Panc1 (cell line): ENCODE data around the gene ARSI. TPM values are rescaled to one million over a fixed set of nuclear protein-coding genes. Genes with fewer than 3 reads are reported as not detected.

Experiments
- ATAC-seq: fragments of 200-7000 bp; cut with Tn5 transposase; 2 replicates; pipeline ENCODE4 v1.9.1; 2020; ENCODE audit warnings: mild to moderate bottlenecking, moderate library complexity
- BruUV-seq: library from RNA; stranded (reverse); fragments of 400-500 nt; replicated peaks from 2 replicates; lab custom pipeline; 2021; lab: Mats Ljungman, UMichigan
- CTCF ChIA-PET: fragments of 300-600 bp; sonication (Branson Sonifier 250); formaldehyde crosslinking; loops from one replicate; lab custom pipeline; 2022; ENCODE audit warnings: antibody characterized with exemption; lab: Charles Lee
- POLR2A ChIA-PET: fragments of 300-600 bp; sonication (Branson Sonifier 250); formaldehyde crosslinking; loops from one replicate; lab custom pipeline; 2022; ENCODE audit warnings: antibody characterized with exemption; lab: Charles Lee
- DNase-seq: peaks from one replicate; pipeline ENCODE4 v3.0.0-alpha.2; 2010; ENCODE audit warnings: low read depth, low spot score
- H3K27ac ChIP-seq: 2 replicates; pipeline ENCODE4 v1.5.1; 2011; ENCODE audit warnings: mild to moderate bottlenecking, low read length, inconsistent platforms
- H3K27me3 ChIP-seq: fragments of 200-500 bp; sonication (Bioruptor generic); 2 replicates; pipeline ENCODE4 v1.6.0; 2014; ENCODE audit warnings: low read length, inconsistent platforms; ENCODE audit not compliant: control insufficient read depth, insufficient read depth
- H3K36me3 ChIP-seq: fragments of 200-500 bp; sonication (Bioruptor generic); 2 replicates; pipeline ENCODE4 v1.5.1; 2014; ENCODE audit warnings: inconsistent platforms, mild to moderate bottlenecking, low read length, moderate library complexity; ENCODE audit not compliant: control insufficient read depth, insufficient read depth
- H3K4me1 ChIP-seq: 2 replicates; pipeline ENCODE4 v1.5.1; 2011; ENCODE audit warnings: inconsistent platforms, mild to moderate bottlenecking, low read length, moderate library complexity; ENCODE audit not compliant: control insufficient read depth, insufficient read depth
- H3K4me3 ChIP-seq, 2 experiments: 2 replicates each; pipeline ENCODE4 v1.5.1; 2011 to 2012; ENCODE audit warnings: low read depth in 2 of 2, low read length in 2 of 2, mild to moderate bottlenecking in 2 of 2, inconsistent platforms in 1 of 2, moderate library complexity in 1 of 2
- H3K9me3 ChIP-seq: fragments of 200-500 bp; sonication (Bioruptor generic); 2 replicates; pipeline ENCODE4 v1.5.1; 2014; ENCODE audit warnings: low read depth, mild to moderate bottlenecking, inconsistent platforms, low read length, moderate library complexity; ENCODE audit not compliant: control insufficient read depth, insufficient read depth
- POLR2AphosphoS5 ChIP-seq: IDR thresholded peaks from 2 replicates; pipeline ENCODE4 v1.6.1; 2012; ENCODE audit warnings: mild to moderate bottlenecking, low read depth, low read length, moderate library complexity
- SIN3A ChIP-seq: IDR thresholded peaks from 2 replicates; pipeline ENCODE4 v1.6.1; 2012; ENCODE audit warnings: low read depth, mild to moderate bottlenecking, low read length, moderate library complexity, borderline replicate concordance; ENCODE audit not compliant: insufficient read depth
- TCF7L2 ChIP-seq: IDR thresholded peaks from 2 replicates; pipeline ENCODE4 v1.6.1; 2011; ENCODE audit warnings: mild to moderate bottlenecking, low read depth, low read length, inconsistent platforms
- in situ Hi-C: cut with HindIII; loops from 2 replicates; pipeline ENCODE4 v1.10.0; 2016; ENCODE audit warnings: low sequenced_read_pairs, low pct_unique_long_range_greater_than_20kb
- intact Hi-C: fragments of 100-400 bp; cut with micrococcal nuclease; formaldehyde crosslinking; loops from one replicate; pipeline ENCODE4 v1.10.0; 2022; ENCODE audit not compliant: unreplicated experiment
- total RNA-seq: library from RNA; stranded (reverse); gene quantifications from one replicate; pipeline ENCODE4 v1.2.1, GENCODE V29; 2021; ENCODE audit not compliant: unreplicated experiment
- TF ChIP-seq, protein P1 (sequence below): fragments of 450-650 bp; IDR thresholded peaks from 2 replicates; pipeline ENCODE4 v1.5.1; 2017; ENCODE audit warnings: mild to moderate bottlenecking
- TF ChIP-seq, protein P2 (sequence below), 2 experiments: IDR thresholded peaks; 2 replicates each; pipeline ENCODE4 v1.6.1; 2011 to 2012; ENCODE audit warnings: low read depth in 2 of 2, control low read depth in 1 of 2, low read length in 1 of 2, mild to moderate bottlenecking in 1 of 2, moderate library complexity in 1 of 2; ENCODE audit not compliant: insufficient read depth in 1 of 2

ARSI gene
- total RNA-seq, 1 experiment from 2014 or later, result 18.6 TPM

DNA sequence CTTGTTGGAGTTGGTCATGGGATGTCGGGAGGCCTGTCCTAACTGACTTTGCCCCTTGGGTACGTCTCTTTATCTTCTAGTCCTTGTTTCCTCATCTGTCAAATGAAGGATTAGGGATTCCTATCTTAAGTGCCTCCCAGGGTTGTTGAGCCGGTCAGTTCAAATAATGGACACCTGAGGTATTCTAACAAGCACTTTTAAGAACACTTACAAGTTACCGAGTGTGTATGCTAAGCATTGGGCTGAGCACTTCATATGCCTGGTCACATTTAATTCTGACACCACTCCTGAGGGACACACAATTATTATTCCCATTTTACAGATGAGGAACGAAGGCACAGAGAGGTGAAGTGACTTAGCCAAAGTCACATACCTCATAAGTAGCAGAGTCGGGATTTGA lies 50.2 kb downstream of the ARSI start:
- no TSS peak for BruUV-seq
- in situ Hi-C loops, result no loop called here
- ChIA-PET POLR2A (no interaction called here), CTCF (no interaction called here)
- Histone ChIP-seq H3K4me1 (no peaks in the 10 kb centered on the region), H3K36me3 (no peaks in the 10 kb centered on the region), H3K27me3 (no peaks in the 10 kb centered on the region), H3K9me3 (no peaks in the 10 kb centered on the region), H3K4me3 (no peak overlapping the region), H3K27ac (no peak overlapping the region)
- ATAC-seq (no peak), DNase-seq (no peak)
- intact Hi-C loops, result no loop called here
- TF ChIP-seq, protein P1, sequence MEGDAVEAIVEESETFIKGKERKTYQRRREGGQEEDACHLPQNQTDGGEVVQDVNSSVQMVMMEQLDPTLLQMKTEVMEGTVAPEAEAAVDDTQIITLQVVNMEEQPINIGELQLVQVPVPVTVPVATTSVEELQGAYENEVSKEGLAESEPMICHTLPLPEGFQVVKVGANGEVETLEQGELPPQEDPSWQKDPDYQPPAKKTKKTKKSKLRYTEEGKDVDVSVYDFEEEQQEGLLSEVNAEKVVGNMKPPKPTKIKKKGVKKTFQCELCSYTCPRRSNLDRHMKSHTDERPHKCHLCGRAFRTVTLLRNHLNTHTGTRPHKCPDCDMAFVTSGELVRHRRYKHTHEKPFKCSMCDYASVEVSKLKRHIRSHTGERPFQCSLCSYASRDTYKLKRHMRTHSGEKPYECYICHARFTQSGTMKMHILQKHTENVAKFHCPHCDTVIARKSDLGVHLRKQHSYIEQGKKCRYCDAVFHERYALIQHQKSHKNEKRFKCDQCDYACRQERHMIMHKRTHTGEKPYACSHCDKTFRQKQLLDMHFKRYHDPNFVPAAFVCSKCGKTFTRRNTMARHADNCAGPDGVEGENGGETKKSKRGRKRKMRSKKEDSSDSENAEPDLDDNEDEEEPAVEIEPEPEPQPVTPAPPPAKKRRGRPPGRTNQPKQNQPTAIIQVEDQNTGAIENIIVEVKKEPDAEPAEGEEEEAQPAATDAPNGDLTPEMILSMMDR, result no peak
- TF ChIP-seq, protein P2, sequence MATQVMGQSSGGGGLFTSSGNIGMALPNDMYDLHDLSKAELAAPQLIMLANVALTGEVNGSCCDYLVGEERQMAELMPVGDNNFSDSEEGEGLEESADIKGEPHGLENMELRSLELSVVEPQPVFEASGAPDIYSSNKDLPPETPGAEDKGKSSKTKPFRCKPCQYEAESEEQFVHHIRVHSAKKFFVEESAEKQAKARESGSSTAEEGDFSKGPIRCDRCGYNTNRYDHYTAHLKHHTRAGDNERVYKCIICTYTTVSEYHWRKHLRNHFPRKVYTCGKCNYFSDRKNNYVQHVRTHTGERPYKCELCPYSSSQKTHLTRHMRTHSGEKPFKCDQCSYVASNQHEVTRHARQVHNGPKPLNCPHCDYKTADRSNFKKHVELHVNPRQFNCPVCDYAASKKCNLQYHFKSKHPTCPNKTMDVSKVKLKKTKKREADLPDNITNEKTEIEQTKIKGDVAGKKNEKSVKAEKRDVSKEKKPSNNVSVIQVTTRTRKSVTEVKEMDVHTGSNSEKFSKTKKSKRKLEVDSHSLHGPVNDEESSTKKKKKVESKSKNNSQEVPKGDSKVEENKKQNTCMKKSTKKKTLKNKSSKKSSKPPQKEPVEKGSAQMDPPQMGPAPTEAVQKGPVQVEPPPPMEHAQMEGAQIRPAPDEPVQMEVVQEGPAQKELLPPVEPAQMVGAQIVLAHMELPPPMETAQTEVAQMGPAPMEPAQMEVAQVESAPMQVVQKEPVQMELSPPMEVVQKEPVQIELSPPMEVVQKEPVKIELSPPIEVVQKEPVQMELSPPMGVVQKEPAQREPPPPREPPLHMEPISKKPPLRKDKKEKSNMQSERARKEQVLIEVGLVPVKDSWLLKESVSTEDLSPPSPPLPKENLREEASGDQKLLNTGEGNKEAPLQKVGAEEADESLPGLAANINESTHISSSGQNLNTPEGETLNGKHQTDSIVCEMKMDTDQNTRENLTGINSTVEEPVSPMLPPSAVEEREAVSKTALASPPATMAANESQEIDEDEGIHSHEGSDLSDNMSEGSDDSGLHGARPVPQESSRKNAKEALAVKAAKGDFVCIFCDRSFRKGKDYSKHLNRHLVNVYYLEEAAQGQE (IDR thresholded peaks at IDR 0.05; ENCODE audit: insufficient read depth in 1 of 2, low read depth in 2 of 2, low read length in 1 of 2), result no peak
- TF ChIP-seq TCF7L2 (no peak), SIN3A (no peak), POLR2AphosphoS5 (no peak)

DNA sequence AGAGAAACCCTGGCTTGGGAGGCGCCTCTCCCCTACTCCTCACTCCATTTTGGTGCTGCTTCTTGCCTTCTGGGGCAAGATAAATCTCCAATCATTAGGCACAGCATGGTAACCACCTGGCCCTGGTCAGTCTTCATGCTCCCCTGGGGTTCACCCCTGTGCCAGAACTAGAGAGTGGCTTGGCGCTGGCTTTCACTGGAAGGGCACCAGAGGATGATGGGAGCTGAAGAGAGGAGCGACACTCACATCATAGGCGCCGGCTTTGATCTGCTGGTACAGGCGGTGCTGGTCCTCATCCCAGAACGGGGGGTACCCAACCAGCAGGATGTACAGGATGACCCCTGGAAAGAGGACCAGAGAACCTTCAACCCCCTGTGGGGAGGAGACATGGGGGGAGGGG lies 51.2 kb downstream of the ARSI start:
- intact Hi-C loops, result no loop called here
- ATAC-seq, result no peak
- BruUV-seq, result no TSS peak
- H3K4me3 ChIP-seq, result no peak overlapping the region
- POLR2A ChIA-PET, result no interaction called here
- CTCF ChIA-PET, result no interaction called here
- H3K4me1 ChIP-seq, result no peaks in the 10 kb centered on the region
- no peak for DNase-seq
- no peaks in the 10 kb centered on the region for H3K27me3 ChIP-seq
- no peaks in the 10 kb centered on the region for H3K36me3 ChIP-seq
- in situ Hi-C loops, result no loop called here
- no peak overlapping the region for H3K27ac ChIP-seq
- TF ChIP-seq POLR2AphosphoS5 (no peak), SIN3A (no peak), TCF7L2 (no peak)
- TF ChIP-seq, protein P1, result no peak
- TF ChIP-seq, protein P2 (IDR thresholded peaks at IDR 0.05; ENCODE audit: insufficient read depth in 1 of 2, low read depth in 2 of 2, low read length in 1 of 2), result no peak
- H3K9me3 ChIP-seq, result no peaks in the 10 kb centered on the region
